NT2/D1 (cell line): ENCODE data around the gene FGB.

Experiments used
- DNase-seq: peaks from one replicate; pipeline ENCODE4 v3.0.0-alpha.2; 2011; ENCODE audit warnings: low read depth, low spot score
- H3K27me3 ChIP-seq: 2 replicates; pipeline ENCODE4 v1.6.0; 2011; ENCODE audit warnings: mild to moderate bottlenecking; ENCODE audit not compliant: insufficient read length, insufficient read depth
- H3K36me3 ChIP-seq: 2 replicates; pipeline ENCODE4 v1.6.1; 2011; ENCODE audit warnings: mild to moderate bottlenecking, low read length, mixed read lengths; ENCODE audit not compliant: insufficient read depth, insufficient read length
- H3K4me1 ChIP-seq: 2 replicates; pipeline ENCODE4 v1.5.1; 2011; ENCODE audit not compliant: insufficient read depth, insufficient read length
- H3K4me3 ChIP-seq: 2 replicates; pipeline ENCODE4 v1.5.1; 2011; ENCODE audit warnings: low read depth; ENCODE audit not compliant: insufficient read length
- H3K9ac ChIP-seq: 2 replicates; pipeline ENCODE4 v1.6.0; 2011; ENCODE audit warnings: low read depth; ENCODE audit not compliant: insufficient read length
- H3K9me3 ChIP-seq: 2 replicates; pipeline ENCODE4 v1.5.1; 2011; ENCODE audit warnings: mild to moderate bottlenecking, low read length; ENCODE audit not compliant: insufficient read depth
- SUZ12 ChIP-seq: IDR thresholded peaks from 2 replicates; pipeline ENCODE4 v1.6.1; 2011; ENCODE audit not compliant: insufficient read length, insufficient read depth; ENCODE audit errors: extremely low read depth
- YY1 ChIP-seq: IDR thresholded peaks from 2 replicates; pipeline ENCODE4 v1.6.1; 2011; ENCODE audit not compliant: insufficient read length, insufficient read depth
- ZNF274 ChIP-seq: IDR thresholded peaks from 2 replicates; pipeline ENCODE4 v1.6.1; 2011; ENCODE audit warnings: mild to moderate bottlenecking, low read depth, low read length

FGB gene

DNA sequence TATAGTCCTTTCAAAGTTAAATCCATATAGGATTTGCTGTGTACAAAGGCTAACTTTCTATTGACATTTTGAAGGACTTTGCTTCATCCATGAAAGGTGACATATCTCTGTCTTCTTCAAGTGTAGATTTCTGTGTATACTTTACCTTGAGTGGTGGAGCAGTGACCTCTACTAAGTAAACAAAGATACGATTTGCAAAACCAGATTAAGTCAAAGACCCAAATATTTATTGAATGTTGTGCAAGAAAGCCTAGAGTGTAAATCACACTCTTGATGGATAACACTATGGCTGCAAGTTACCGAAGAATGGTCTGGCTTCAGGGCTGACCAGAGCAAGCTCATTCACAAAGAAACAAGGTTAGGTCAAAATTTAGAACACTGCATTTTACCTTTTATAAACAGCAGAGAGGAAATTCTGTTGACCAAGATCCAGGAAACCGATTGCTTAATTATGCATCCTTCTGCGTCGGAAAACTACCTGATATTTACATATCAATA, 55.1 kb downstream of the FGB start:
- Histone ChIP-seq H3K36me3 (no peaks in the 10 kb centered on the region), H3K4me1 (no peaks in the 10 kb centered on the region), H3K27me3 (no peaks in the 10 kb centered on the region), H3K9me3 (no peaks in the 10 kb centered on the region), H3K9ac (no peak overlapping the region), H3K4me3 (no peak overlapping the region)
- no peak for DNase-seq
- no peak for TF ChIP-seq ZNF274
- no peak for TF ChIP-seq SUZ12
- TF ChIP-seq YY1 = no peak

DNA sequence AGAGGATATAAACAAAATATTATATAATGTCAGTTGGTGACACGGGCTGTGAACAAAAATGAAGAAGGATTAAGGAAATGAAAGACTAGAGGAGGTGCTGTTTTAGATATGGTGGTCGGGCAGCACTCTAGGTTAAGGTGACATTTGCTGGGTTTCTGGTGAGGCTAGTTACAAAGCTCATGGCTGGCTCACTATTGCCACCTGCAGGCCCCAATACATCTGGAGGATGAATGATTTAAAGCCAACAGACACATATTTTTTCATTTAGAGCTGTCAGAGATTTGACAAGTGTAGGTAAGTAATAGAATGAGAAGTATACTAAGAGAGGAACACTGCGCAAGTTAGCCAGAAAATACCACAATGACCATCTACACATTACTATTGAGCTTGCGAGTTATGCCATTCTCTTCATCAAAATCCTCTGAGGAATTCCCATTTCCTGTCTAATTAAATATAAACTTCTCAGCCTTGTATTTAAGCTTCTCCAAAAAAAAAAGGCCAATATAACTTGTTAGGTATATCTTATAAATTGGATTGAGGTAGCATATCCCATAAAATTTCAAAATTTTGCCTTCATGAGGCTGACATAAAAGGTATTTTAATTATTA, 56.0 kb downstream of the FGB start:
- no peaks in the 10 kb centered on the region for H3K9me3 ChIP-seq
- H3K27me3 ChIP-seq = no peaks in the 10 kb centered on the region
- no peaks in the 10 kb centered on the region for H3K36me3 ChIP-seq
- DNase-seq = peak; percentile 40
- H3K4me3 ChIP-seq = no peak overlapping the region
- H3K4me1 ChIP-seq = no peaks in the 10 kb centered on the region
- H3K9ac ChIP-seq = no peak overlapping the region
- TF ChIP-seq SUZ12 = no peak
- no peak for TF ChIP-seq YY1
- no peak for TF ChIP-seq ZNF274

DNA sequence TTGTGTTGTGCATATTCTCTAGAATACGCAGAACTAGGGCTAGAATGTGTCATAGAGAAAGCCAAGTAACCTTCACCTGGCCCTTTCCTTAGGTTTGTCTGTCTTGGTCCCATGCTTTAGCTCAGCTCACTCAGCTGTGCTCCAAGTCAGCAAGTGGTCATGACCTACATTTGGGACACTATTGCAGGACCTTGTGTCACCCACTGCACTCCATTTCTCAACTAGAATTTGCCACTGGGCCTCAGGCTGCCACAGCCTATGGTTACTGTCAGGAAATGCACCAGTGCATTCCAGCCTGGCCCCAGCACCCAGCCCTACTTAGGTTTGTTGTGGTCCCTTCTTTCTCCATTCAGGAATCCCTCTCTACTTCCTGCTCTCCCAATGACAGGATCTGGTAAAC, 57.3 kb downstream of the FGB start:
- H3K36me3 ChIP-seq = no peaks in the 10 kb centered on the region
- no peaks in the 10 kb centered on the region for H3K4me1 ChIP-seq
- DNase-seq = no peak
- no peak overlapping the region for H3K4me3 ChIP-seq
- H3K9ac ChIP-seq = no peak overlapping the region
- TF ChIP-seq ZNF274 = no peak
- TF ChIP-seq SUZ12 = no peak
- no peak for TF ChIP-seq YY1
- no peaks in the 10 kb centered on the region for H3K9me3 ChIP-seq
- peaks cover under 1% of the 10 kb centered on the region for H3K27me3 ChIP-seq
